GM12892 (cell line): Measurements from ENCODE around the gene MYORG.

Experiments used
- POLR2A ChIP-seq: IDR thresholded peaks from 2 replicates; pipeline ENCODE4 v1.6.1; 2011; ENCODE audit warnings: low read depth, low read length, control low read depth
- POLR2AphosphoS5 ChIP-seq: IDR thresholded peaks from 2 replicates; pipeline ENCODE4 v1.6.1; 2011; ENCODE audit warnings: low read depth, low read length, control low read depth
- TAF1 ChIP-seq: IDR thresholded peaks from 2 replicates; pipeline ENCODE4 v1.6.1; 2011; ENCODE audit warnings: low read depth, mild to moderate bottlenecking, control low read depth, low read length, borderline replicate concordance

GRCh38 chr9:34366365-34366764, 10.3 kb downstream of the MYORG start:
- TF ChIP-seq POLR2A: no peak
- TF ChIP-seq POLR2AphosphoS5: no peak
- no peak for TF ChIP-seq TAF1
